LNCAP (cell line): ENCODE results near the gene ATG9B.

Experiments
- TF ChIP-seq, protein P1 (sequence below): fragments of 450-650 bp; IDR thresholded peaks from 2 replicates; pipeline ENCODE4 v1.5.1; 2017; ENCODE audit warnings: mild to moderate bottlenecking

The ATG9B gene

DNA sequence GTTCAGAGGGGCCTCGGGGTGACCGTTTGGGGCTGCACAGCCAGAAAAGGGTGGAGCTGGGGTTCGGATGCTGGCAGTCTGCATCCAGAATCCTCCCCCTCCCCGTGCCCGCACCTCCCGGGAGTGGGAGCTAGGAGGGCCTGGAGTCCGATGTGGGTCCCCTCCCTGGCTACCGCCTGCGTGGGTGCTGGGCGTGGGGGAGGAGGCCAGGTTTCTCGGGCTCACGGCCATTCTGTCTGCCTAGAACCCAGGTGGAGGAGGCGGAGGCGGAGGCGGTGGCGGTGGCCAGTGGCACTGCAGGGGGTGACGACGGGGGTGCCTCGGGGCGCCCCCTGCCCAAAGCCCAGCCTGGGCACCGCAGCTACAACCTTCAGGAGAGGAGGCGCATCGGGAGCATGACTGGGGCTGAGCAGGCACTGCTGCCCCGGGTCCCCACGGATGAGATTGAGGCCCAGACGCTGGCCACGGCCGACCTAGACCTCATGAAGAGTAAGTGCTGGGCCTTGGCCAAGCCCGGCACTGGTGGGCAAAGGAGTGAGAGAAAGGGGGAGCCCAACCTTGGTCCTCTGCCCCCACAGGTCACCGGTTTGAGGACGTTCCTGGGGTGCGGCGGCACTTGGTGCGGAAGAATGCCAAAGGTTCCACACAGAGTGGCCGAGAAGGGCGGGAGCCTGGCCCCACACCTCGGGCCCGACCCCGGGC is 42.1 kb upstream of the ATG9B start:
- TF ChIP-seq, protein P1, sequence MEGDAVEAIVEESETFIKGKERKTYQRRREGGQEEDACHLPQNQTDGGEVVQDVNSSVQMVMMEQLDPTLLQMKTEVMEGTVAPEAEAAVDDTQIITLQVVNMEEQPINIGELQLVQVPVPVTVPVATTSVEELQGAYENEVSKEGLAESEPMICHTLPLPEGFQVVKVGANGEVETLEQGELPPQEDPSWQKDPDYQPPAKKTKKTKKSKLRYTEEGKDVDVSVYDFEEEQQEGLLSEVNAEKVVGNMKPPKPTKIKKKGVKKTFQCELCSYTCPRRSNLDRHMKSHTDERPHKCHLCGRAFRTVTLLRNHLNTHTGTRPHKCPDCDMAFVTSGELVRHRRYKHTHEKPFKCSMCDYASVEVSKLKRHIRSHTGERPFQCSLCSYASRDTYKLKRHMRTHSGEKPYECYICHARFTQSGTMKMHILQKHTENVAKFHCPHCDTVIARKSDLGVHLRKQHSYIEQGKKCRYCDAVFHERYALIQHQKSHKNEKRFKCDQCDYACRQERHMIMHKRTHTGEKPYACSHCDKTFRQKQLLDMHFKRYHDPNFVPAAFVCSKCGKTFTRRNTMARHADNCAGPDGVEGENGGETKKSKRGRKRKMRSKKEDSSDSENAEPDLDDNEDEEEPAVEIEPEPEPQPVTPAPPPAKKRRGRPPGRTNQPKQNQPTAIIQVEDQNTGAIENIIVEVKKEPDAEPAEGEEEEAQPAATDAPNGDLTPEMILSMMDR = no peak

DNA sequence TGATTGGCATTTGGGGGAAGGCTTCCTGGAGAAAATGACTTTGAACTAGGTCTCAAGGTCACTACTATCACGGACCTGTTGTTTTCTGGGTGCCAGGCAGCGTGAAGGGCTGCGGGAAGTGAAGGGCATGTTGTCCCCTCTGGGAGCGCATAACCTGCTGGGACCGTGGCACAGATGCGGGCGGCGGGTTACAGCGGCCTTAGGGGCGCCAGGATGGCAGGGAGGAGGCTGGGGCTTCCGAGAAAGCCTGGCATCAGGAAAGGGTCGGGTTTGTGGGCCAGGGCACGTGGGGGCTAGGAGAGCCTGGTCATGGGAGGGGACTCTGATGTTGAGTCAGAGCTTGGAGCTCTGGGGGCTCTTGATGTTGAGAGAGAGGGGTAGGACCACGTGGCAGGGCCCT is 41.2 kb upstream of the ATG9B start:
- TF ChIP-seq, protein P1 = no peak

DNA sequence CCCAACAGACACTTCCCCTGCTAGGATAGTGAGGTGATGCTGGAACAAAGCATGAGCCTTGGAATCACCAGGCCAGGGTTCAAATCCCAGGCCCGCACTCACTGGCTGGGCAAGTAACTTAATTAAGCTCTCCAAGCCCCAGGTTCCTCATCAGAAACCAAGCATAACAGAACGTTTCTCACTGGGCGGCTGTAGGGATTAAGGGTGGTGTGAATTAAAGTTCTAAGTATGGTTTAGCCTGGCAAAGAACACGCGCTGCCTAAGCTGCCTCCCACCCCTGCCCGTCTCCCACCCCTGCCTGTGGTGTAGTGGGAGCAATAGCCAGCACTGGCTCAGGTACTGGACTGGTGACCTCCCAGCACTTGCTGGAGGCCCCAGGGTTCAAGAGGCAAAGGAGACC is 40.7 kb upstream of the ATG9B start:
- TF ChIP-seq, protein P1 = no peak

DNA sequence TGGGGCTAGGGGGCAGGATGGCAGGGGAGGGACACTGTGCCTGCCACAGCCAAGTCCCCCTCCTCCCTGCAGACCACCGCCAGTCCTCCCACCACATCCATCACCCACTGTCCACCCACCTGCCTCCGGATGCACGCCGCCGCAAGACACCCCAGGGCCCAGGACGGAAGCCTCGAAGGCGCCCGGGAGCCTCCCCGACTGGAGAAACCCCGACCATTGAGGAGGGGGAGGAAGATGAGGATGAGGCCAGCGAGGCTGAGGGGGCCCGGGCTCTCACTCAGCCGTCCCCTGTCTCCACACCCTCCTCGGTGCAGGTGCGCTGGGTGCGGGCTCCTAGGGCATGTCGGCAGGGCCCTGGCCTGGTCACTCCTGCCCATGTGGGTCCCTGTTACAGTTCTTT is 40.2 kb upstream of the ATG9B start:
- TF ChIP-seq, protein P1 = no peak

DNA sequence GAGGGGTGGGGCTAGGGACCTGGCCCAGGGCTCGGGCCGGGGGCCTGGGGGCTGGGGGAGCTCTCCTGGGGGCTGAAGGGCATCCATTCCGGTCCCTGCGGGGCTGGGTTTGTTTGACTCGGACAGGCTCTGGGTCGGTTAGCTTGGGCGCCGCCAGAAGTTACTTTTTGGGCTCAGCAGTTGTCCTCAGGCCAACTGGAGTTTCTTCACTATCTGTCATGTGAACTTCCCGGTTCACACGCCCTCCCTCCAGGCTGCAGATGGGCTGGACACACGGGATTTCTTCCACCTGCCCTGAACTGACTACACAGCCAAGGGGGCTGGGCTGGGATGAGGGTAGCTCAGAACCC is 38.9 kb upstream of the ATG9B start:
- TF ChIP-seq, protein P1 = no peak

DNA sequence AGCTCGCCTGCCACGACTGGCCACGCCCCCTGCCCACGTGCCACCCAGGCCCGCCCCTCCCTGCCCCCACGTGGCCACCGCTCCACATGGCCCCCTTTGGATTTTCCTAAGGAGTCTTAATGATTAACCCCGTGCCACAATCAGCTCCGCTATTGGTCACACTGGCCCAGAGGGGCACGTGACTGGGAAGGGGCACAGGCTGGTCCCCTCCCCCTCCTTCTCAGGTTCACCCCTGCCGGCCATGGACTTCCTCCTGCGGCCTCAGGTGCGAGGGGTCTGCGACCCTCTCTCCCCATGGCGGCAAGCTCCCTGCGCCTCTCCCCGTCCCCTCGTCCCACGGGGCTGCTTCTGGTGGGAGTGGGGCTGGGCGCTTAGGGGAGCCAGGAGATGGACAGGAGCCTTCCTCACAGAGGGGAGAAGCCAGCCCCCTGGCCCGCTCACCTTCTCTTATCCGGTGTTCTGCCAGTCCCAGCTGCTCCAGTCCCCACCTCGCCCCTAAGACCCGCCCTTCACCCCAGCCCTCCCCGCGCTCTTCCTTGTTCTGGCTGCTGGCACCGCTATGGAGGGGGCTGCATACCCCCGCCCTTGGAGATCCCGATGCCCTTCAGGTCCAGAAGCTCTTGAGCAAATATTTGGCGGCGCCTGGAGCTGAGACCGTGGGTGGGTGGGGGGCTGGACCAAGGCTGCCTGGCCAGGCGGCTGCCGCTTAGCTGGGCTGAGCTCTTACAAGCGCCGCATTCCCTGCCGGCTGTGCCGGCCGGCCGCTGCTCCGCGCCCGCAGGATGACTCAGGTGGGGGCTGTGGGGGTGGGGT is 38.3 kb upstream of the ATG9B start:
- TF ChIP-seq, protein P1 = no peak

DNA sequence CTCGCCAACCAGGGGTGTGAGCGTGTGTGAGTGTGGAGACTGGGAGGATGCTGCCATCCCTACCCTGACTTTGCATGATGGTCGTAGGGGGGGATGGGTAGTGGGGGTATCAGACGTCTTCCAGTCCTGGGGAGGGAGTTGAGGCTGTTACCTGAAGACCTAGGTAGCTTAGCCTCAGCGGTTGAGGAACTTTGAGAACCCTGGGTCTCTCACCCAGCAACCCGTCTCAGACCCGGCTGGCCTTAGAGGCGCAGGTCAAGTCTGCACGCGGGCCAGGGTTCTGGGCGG is 37.8 kb upstream of the ATG9B start:
- TF ChIP-seq, protein P1 = no peak
